GM23338 (cell line): ENCODE measurements around the gene TUBA1C. TPM values are rescaled to one million over a fixed set of nuclear protein-coding genes. Genes with fewer than 3 reads are reported as not detected.
"Not testable (repeated sequence)": the region's sequence is repeated elsewhere in the genome, so short reads cannot be mapped to it uniquely, and the experiment has no call there.

ENCODE experiments used
- ATAC-seq: fragments of 200-7000 bp; cut with Tn5 transposase; 3 replicates; pipeline ENCODE4 v1.9.1; 2020
- DNase-seq: peaks from one replicate; pipeline ENCODE4 v3.0.0-alpha.2; 2015; ENCODE audit warnings: low spot score
- H2AFZ ChIP-seq: fragments of 200-600 bp; sonication (generic); 2 replicates; pipeline ENCODE4 v1.8.0; 2016; ENCODE audit warnings: antibody characterized with exemption, mild to moderate bottlenecking, moderate library complexity
- H3F3A ChIP-seq: fragments of 200-600 bp; sonication (generic); replicated peaks from 2 replicates; pipeline ENCODE4 v1.8.0; 2017; ENCODE audit warnings: antibody characterized with exemption, mixed run types, low read depth
- H3K27ac ChIP-seq: fragments of 200-600 bp; sonication (generic); 2 replicates; pipeline ENCODE4 v1.6.1; 2016; ENCODE audit warnings: low read depth
- H3K27me3 ChIP-seq: fragments of 200-600 bp; sonication (generic); 2 replicates; pipeline ENCODE4 v1.8.0; 2016; ENCODE audit warnings: mild to moderate bottlenecking, mixed run types, moderate library complexity; ENCODE audit not compliant: insufficient read depth
- H3K36me3 ChIP-seq: fragments of 200-600 bp; sonication (generic); 2 replicates; pipeline ENCODE4 v1.8.0; 2016; ENCODE audit warnings: mild to moderate bottlenecking; ENCODE audit not compliant: insufficient read depth
- H3K4me1 ChIP-seq: fragments of 200-600 bp; sonication (generic); 2 replicates; pipeline ENCODE4 v1.8.0; 2016; ENCODE audit warnings: mild to moderate bottlenecking, moderate library complexity; ENCODE audit not compliant: insufficient read depth
- H3K4me2 ChIP-seq: fragments of 200-600 bp; sonication (generic); 2 replicates; pipeline ENCODE4 v1.7.1; 2017; ENCODE audit warnings: mixed run types
- H3K4me3 ChIP-seq: fragments of 200-600 bp; sonication (generic); 2 replicates; pipeline ENCODE4 v1.6.1; 2016; ENCODE audit warnings: mixed run types
- H3K79me2 ChIP-seq: fragments of 200-600 bp; sonication (generic); replicated peaks from 2 replicates; pipeline ENCODE4 v1.8.0; 2017; ENCODE audit warnings: mild to moderate bottlenecking; ENCODE audit not compliant: insufficient read depth
- H3K9me2 ChIP-seq: fragments of 200-600 bp; sonication (generic); 2 replicates; pipeline ENCODE4 v1.8.0; 2017; ENCODE audit not compliant: insufficient read depth
- H4K20me1 ChIP-seq: fragments of 200-600 bp; sonication (generic); replicated peaks from 2 replicates; pipeline ENCODE4 v1.8.0; 2017; ENCODE audit warnings: mild to moderate bottlenecking; ENCODE audit not compliant: insufficient read depth
- H3K27ac Mint-ChIP-seq: 2 replicates; pipeline ENCODE4 v1.8.0; 2020; ENCODE audit warnings: inconsistent platforms, mild to moderate bottlenecking, moderate library complexity, mixed read lengths
- H3K27me3 Mint-ChIP-seq: 3 replicates; pipeline ENCODE4 v1.8.0; 2022; ENCODE audit warnings: low read depth, mild to moderate bottlenecking, moderate library complexity, mixed read lengths, inconsistent platforms; ENCODE audit not compliant: insufficient read depth, poor library complexity
- H3K36me3 Mint-ChIP-seq: 3 replicates; pipeline ENCODE4 v1.8.0; 2021; ENCODE audit warnings: low read depth, mild to moderate bottlenecking, inconsistent platforms, moderate library complexity, mixed read lengths
- H3K4me1 Mint-ChIP-seq: 3 replicates; pipeline ENCODE4 v1.8.0; 2020; ENCODE audit warnings: mild to moderate bottlenecking, inconsistent platforms, mixed read lengths
- H3K4me3 Mint-ChIP-seq: 3 replicates; pipeline ENCODE4 v1.8.0; 2021; ENCODE audit warnings: moderate library complexity, mild to moderate bottlenecking, inconsistent platforms, mixed read lengths
- H3K9me3 Mint-ChIP-seq: 3 replicates; pipeline ENCODE4 v1.8.0; 2020; ENCODE audit warnings: moderate library complexity, mild to moderate bottlenecking, inconsistent platforms, mixed read lengths
- CREB1 ChIP-seq: fragments of 250-450 bp; sonication (Bioruptor Pico); IDR thresholded peaks from 2 replicates; pipeline ENCODE4 v1.5.0; 2020; ENCODE audit warnings: low read depth, mild to moderate bottlenecking, moderate library complexity
- CTCF ChIP-seq, 2 experiments: fragments of 200-600 bp in 1 of 2; sonication (generic) in 1 of 2; conservative IDR thresholded peaks; 2 replicates each; pipeline versions ENCODE4 v1.5.1 to v1.6.1; 2016 to 2017; ENCODE audit warnings: antibody characterized with exemption in 2 of 2, low read depth in 2 of 2, mild to moderate bottlenecking in 2 of 2, moderate library complexity in 1 of 2
- ETS1 ChIP-seq: IDR thresholded peaks from 2 replicates; pipeline ENCODE4 v1.6.1; 2016; ENCODE audit warnings: antibody characterized with exemption
- EZH2 ChIP-seq: fragments of 200-600 bp; sonication (generic); IDR thresholded peaks from one replicate; pipeline ENCODE4 v1.8.0; 2017; ENCODE audit warnings: antibody characterized with exemption, mild to moderate bottlenecking, low read depth; ENCODE audit not compliant: unreplicated experiment
- EZH2phosphoT487 ChIP-seq: fragments of 200-600 bp; sonication (generic); IDR thresholded peaks from one replicate; pipeline ENCODE4 v1.8.1; 2018; ENCODE audit warnings: antibody characterized with exemption; ENCODE audit not compliant: unreplicated experiment
- JUNB ChIP-seq: IDR thresholded peaks from one replicate; pipeline ENCODE4 v1.6.1; 2016; ENCODE audit warnings: antibody characterized with exemption; ENCODE audit not compliant: unreplicated experiment
- NANOG ChIP-seq: IDR thresholded peaks from 2 replicates; pipeline ENCODE4 v1.6.1; 2016; ENCODE audit warnings: antibody characterized with exemption, borderline replicate concordance
- POLR2AphosphoS5 ChIP-seq: IDR thresholded peaks from 2 replicates; pipeline ENCODE4 v1.6.1; 2016; ENCODE audit warnings: antibody characterized with exemption, low read depth
- REST ChIP-seq: IDR thresholded peaks from one replicate; pipeline ENCODE4 v1.6.1; 2018; ENCODE audit warnings: antibody characterized with exemption; ENCODE audit not compliant: unreplicated experiment
- STAT1 ChIP-seq: IDR thresholded peaks from one replicate; pipeline ENCODE4 v1.6.1; 2016; ENCODE audit warnings: antibody characterized with exemption; ENCODE audit not compliant: unreplicated experiment
- ZNF114 ChIP-seq: fragments of 250-450 bp; sonication (Bioruptor Pico); IDR thresholded peaks from 2 replicates; pipeline ENCODE4 v1.5.0; 2020; ENCODE audit warnings: mild to moderate bottlenecking, moderate library complexity
- ZNF331 ChIP-seq: fragments of 250-450 bp; sonication (Bioruptor Pico); IDR thresholded peaks from 2 replicates; pipeline ENCODE4 v1.5.0; 2020; ENCODE audit warnings: low read depth, mild to moderate bottlenecking, moderate library complexity
- polyA plus RNA-seq: library from polyadenylated mRNA; unstranded; fragments of >200 nt; fragmentation: Nextera tagmentation; extraction: Ambion mirVana; gene quantifications from 2 replicates; pipeline ENCODE4 v1.2.1, GENCODE V29; 2016
- total RNA-seq: library from RNA; depleted of rRNA; stranded (reverse); fragments of >200 nt; shearing (Covaris generic); gene quantifications from 2 replicates; pipeline ENCODE4 v1.2.3, GENCODE V29; 2014

TUBA1C gene
- total and polyA plus RNA-seq, 2 experiments from 2014 or later = 191 to 728 TPM

GRCh38 chr12:49280545-49280944 is 15.7 kb downstream of the TUBA1C start:
- H3K27me3 Mint-ChIP-seq, H3F3A ChIP-seq, H3K36me3 ChIP-seq, H4K20me1 ChIP-seq, H3K9me2 ChIP-seq, H3K4me2 ChIP-seq, H3K36me3 Mint-ChIP-seq, DNase-seq, H3K4me3 ChIP-seq, H3K27me3 ChIP-seq, H3K27ac Mint-ChIP-seq, H3K4me1 ChIP-seq, H3K4me3 Mint-ChIP-seq, H3K27ac ChIP-seq, H2AFZ ChIP-seq, H3K79me2 ChIP-seq, ATAC-seq, H3K9me3 Mint-ChIP-seq: not testable (repeated sequence)
- peaks cover 19% of the 10 kb centered on the region for H3K4me1 Mint-ChIP-seq

GRCh38 chr12:49282302-49282701 is 17.4 kb downstream of the TUBA1C start:
- Mint-ChIP-seq H3K36me3 (no peaks in the 10 kb centered on the region), H3K27me3 (peaks cover 5% of the 10 kb centered on the region), H3K27ac (no peak overlapping the region), H3K4me3 (no peak overlapping the region), H3K4me1 (peaks cover 19% of the 10 kb centered on the region), H3K9me3 (no peaks in the 10 kb centered on the region)
- Histone ChIP-seq H3K79me2 (no peaks in the 10 kb centered on the region), H2AFZ (peak overlapping the region; percentile 72), H3F3A (no peaks in the 10 kb centered on the region), H3K36me3 (no peaks in the 10 kb centered on the region), H4K20me1 (no peaks in the 10 kb centered on the region), H3K27ac (no peak overlapping the region), H3K4me3 (no peak overlapping the region), H3K4me2 (no peak overlapping the region), H3K27me3 (no peaks in the 10 kb centered on the region), H3K9me2 (no peaks in the 10 kb centered on the region), H3K4me1 (peaks cover 8% of the 10 kb centered on the region; the same call in 1 of the 2 replicates)
- ATAC-seq (no peak; the same call in 1 of the 3 replicates), DNase-seq (no peak)
- TF ChIP-seq ZNF331 (CRISPR knock-in tag) = no peak
- TF ChIP-seq JUNB = no peak
- no peak for TF ChIP-seq EZH2phosphoT487
- no peak for TF ChIP-seq ZNF114 (CRISPR knock-in tag)
- no peak for TF ChIP-seq ETS1
- no peak for TF ChIP-seq NANOG
- no peak for TF ChIP-seq REST
- TF ChIP-seq CREB1 (CRISPR knock-in tag) = no peak
- TF ChIP-seq EZH2 = no peak
- no peak for TF ChIP-seq CTCF (conservative IDR thresholded peaks at IDR 0.05; ENCODE audit: low read depth in 2 of 2)
- no peak for TF ChIP-seq POLR2AphosphoS5
- TF ChIP-seq STAT1 = no peak
